ENCODE measurements around the gene ST6GALNAC3.

The ST6GALNAC3 gene

DNA sequence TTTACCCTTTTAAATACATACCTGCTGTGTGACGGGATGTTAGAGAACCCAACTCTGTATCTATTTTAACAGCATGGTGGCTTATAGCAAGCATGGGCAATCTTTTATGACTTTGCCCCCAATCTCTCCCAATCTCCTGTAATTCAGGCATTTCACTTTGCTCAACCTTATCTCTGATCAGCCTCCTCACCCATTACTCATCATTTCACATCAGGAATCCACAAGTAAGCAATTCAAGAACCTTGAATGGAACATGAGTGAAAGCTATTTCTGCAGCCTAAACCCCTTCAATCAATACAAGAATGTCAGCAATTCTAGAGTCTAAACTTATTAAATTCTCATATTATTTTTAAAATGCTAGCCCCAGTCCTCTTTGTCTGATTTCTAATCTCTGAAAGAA, 199.8 kb downstream of the ST6GALNAC3 start:
- no peak overlapping the region for H2BK5ac ChIP-seq (ENCODE audit: low read length)
- H3K4me3 ChIP-seq (ENCODE audit: low read length), result no peak overlapping the region
- H3K27me3 ChIP-seq (ENCODE audit: insufficient read depth, low read length, poor library complexity), result no peaks in the 10 kb centered on the region
- H4K8ac ChIP-seq (ENCODE audit: low read depth, low read length), result no peak overlapping the region
- WGBS (ENCODE audit: extremely low coverage, insufficient coverage, low lambda C conversion rate), result no CpG with 5 or more reads among the region's 1 CpG
- peak; percentile 78 for DNase-seq
- no peaks in the 10 kb centered on the region for H3K36me3 ChIP-seq (ENCODE audit: control insufficient read depth, insufficient read depth, low read length)
- no peak overlapping the region for H3K4me2 ChIP-seq (ENCODE audit: low read length)
- H3K79me1 ChIP-seq (ENCODE audit: low read length), result no peaks in the 10 kb centered on the region
- no peak overlapping the region for H3K23ac ChIP-seq (ENCODE audit: low read length)
- no peak overlapping the region for H2BK15ac ChIP-seq (replicated peaks; ENCODE audit: low read depth)
- H2BK120ac ChIP-seq (ENCODE audit: low read depth, low read length), result no peak overlapping the region
- no peak overlapping the region for H3K56ac ChIP-seq (ENCODE audit: low read length)
- no peak overlapping the region for H3K27ac ChIP-seq (ENCODE audit: low read depth, low read length)
- H3K79me2 ChIP-seq (ENCODE audit: control insufficient read depth, insufficient read depth, low read length), result no peaks in the 10 kb centered on the region
- H3K4ac ChIP-seq (ENCODE audit: low read depth, low read length), result no peak overlapping the region
- no peak overlapping the region for H2AK5ac ChIP-seq (ENCODE audit: low read length)
- H3K9ac ChIP-seq (ENCODE audit: low read length), result no peak overlapping the region
- no peak overlapping the region for H3K18ac ChIP-seq (ENCODE audit: low read length)
- H4K5ac ChIP-seq (ENCODE audit: low read length), result no peak overlapping the region
- peaks cover 4% of the 10 kb centered on the region for H3K4me1 ChIP-seq (ENCODE audit: control insufficient read depth, low read depth, low read length)

DNA sequence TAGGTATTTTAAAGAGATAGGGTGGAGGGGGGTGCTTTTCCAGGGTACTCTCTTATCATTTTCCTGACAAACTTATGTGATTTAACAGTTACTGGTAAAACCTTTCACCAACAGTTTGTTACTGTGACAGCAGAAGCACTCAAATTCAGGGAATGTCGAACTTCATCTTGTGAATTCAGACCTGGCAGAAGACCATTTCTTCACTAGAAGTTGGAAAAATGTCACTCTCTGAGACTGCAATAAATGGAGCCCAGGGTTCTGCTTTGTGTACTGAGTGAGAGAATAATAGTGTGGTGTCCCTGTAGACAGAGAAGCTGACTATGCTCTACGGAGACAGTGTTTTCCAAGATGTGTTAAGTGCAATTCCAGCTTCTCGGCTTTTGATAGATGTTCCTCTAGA, 200.2 kb downstream of the ST6GALNAC3 start:
- Histone ChIP-seq H2AK5ac (ENCODE audit: low read length) (no peak overlapping the region), H3K27ac (ENCODE audit: low read depth, low read length) (no peak overlapping the region), H2BK5ac (ENCODE audit: low read length) (no peak overlapping the region), H3K79me1 (ENCODE audit: low read length) (no peaks in the 10 kb centered on the region), H3K4me1 (ENCODE audit: control insufficient read depth, low read depth, low read length) (peaks cover 4% of the 10 kb centered on the region), H4K5ac (ENCODE audit: low read length) (no peak overlapping the region), H3K36me3 (ENCODE audit: control insufficient read depth, insufficient read depth, low read length) (no peaks in the 10 kb centered on the region), H3K56ac (ENCODE audit: low read length) (no peak overlapping the region), H2BK120ac (ENCODE audit: low read depth, low read length) (no peak overlapping the region), H3K4me3 (ENCODE audit: low read length) (no peak overlapping the region), H3K27me3 (ENCODE audit: insufficient read depth, low read length, poor library complexity) (no peaks in the 10 kb centered on the region), H4K8ac (ENCODE audit: low read depth, low read length) (no peak overlapping the region), H2BK15ac (replicated peaks; ENCODE audit: low read depth) (no peak overlapping the region), H3K23ac (ENCODE audit: low read length) (no peak overlapping the region), H3K79me2 (ENCODE audit: control insufficient read depth, insufficient read depth, low read length) (no peaks in the 10 kb centered on the region), H3K9ac (ENCODE audit: low read length) (no peak overlapping the region), H3K18ac (ENCODE audit: low read length) (no peak overlapping the region), H3K4me2 (ENCODE audit: low read length) (no peak overlapping the region), H3K4ac (ENCODE audit: low read depth, low read length) (no peak overlapping the region)
- DNase-seq, result peak; percentile 44
- no CpG with 5 or more reads among the region's 3 CpGs for WGBS (ENCODE audit: extremely low coverage, insufficient coverage, low lambda C conversion rate)

DNA sequence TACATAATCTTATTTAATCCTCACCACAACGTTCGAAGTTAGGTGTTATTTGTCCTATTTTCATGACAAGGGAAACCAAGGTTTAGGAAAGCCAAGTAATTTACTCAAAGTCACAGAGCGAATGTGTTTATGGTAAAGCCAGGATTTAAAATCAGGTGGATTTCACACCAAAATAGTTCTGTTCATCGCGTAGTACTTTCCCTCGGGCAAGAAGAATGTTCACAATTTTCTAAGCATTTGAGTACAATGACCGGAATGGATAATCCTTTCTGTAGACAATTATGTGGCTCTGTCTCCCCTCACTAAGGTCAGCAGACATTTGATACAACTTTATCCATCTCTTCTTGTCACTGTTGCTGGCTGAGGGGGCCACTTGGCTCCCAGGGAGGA, 204.2 kb downstream of the ST6GALNAC3 start:
- Histone ChIP-seq H3K4me3 (ENCODE audit: low read length) (no peak overlapping the region), H3K9ac (ENCODE audit: low read length) (no peak overlapping the region), H3K56ac (ENCODE audit: low read length) (no peak overlapping the region), H3K27me3 (ENCODE audit: insufficient read depth, low read length, poor library complexity) (no peaks in the 10 kb centered on the region), H2AK5ac (ENCODE audit: low read length) (no peak overlapping the region), H2BK5ac (ENCODE audit: low read length) (no peak overlapping the region), H3K27ac (ENCODE audit: low read depth, low read length) (no peak overlapping the region), H3K79me2 (ENCODE audit: control insufficient read depth, insufficient read depth, low read length) (no peaks in the 10 kb centered on the region), H4K8ac (ENCODE audit: low read depth, low read length) (no peak overlapping the region), H4K5ac (ENCODE audit: low read length) (no peak overlapping the region), H3K4ac (ENCODE audit: low read depth, low read length) (no peak overlapping the region), H2BK15ac (replicated peaks; ENCODE audit: low read depth) (no peak overlapping the region), H3K79me1 (ENCODE audit: low read length) (no peaks in the 10 kb centered on the region), H3K4me2 (ENCODE audit: low read length) (no peak overlapping the region), H2BK120ac (ENCODE audit: low read depth, low read length) (no peak overlapping the region), H3K4me1 (ENCODE audit: control insufficient read depth, low read depth, low read length) (peaks cover 4% of the 10 kb centered on the region), H3K36me3 (ENCODE audit: control insufficient read depth, insufficient read depth, low read length) (no peaks in the 10 kb centered on the region), H3K18ac (ENCODE audit: low read length) (no peak overlapping the region), H3K23ac (ENCODE audit: low read length) (no peak overlapping the region)
- WGBS (ENCODE audit: extremely low coverage, insufficient coverage, low lambda C conversion rate), result no CpG with 5 or more reads among the region's 7 CpGs
- no peak for DNase-seq

DNA sequence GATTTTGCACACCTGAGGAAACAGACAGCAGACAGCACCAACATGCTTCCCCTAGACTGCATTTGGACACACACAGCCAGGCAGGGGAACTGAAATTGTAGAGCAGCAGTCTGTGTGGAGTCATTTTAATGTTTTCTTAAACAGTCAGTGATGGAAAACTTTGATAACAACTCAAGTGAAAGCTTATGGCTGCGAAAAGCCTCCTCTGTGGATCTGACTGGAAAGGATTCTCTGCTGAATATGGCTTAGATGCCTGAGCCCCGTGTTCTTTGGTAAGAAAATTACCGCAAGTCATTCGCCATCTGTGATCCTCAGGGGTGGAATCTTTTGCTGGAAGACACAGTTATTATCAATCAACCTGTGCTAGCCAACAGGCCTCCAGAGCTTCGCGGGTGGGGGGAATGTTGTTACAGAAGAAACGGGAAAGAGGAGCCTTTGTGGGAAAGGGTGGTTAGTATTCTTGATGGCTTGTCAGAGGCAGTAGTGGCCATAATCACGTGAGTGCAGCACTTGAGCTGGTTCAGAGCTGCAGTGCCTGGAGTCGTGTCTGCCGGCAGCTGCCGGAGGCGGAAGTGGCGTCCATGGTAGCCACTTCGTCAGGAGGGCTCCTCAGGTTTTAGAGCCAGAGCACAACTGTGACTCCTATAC, 204.7 kb downstream of the ST6GALNAC3 start:
- DNase-seq, result no peak

DNA sequence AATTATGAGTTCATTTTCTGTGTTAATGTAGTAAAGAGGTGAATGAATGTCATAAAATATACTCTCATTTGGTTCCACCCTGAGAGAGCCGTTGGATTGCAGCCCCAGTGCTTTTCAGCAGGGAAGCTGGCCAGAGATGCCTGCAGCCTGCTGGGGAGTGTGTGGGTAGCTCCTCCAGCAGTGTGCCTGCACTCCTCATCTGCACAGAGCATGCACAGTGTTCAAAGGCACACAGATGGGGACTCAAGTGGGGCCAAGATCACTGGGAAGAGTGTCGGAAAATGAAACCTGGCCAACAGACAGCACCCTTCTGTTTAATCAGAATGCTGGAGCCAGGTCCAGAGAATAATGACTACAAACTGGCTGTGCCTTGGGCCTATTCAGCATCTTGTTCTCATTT, 206.8 kb downstream of the ST6GALNAC3 start:
- no peak overlapping the region for H4K8ac ChIP-seq (ENCODE audit: low read depth, low read length)
- H3K79me1 ChIP-seq (ENCODE audit: low read length), result no peaks in the 10 kb centered on the region
- no peak overlapping the region for H3K23ac ChIP-seq (ENCODE audit: low read length)
- no peak overlapping the region for H3K18ac ChIP-seq (ENCODE audit: low read length)
- H3K4me3 ChIP-seq (ENCODE audit: low read length), result no peak overlapping the region
- H3K36me3 ChIP-seq (ENCODE audit: control insufficient read depth, insufficient read depth, low read length), result no peaks in the 10 kb centered on the region
- H3K79me2 ChIP-seq (ENCODE audit: control insufficient read depth, insufficient read depth, low read length), result no peaks in the 10 kb centered on the region
- no peak overlapping the region for H3K56ac ChIP-seq (ENCODE audit: low read length)
- H2BK120ac ChIP-seq (ENCODE audit: low read depth, low read length), result no peak overlapping the region
- H2AK5ac ChIP-seq (ENCODE audit: low read length), result no peak overlapping the region
- no peak overlapping the region for H3K9ac ChIP-seq (ENCODE audit: low read length)
- no peak for DNase-seq
- no CpG with 5 or more reads among the region's 2 CpGs for WGBS (ENCODE audit: extremely low coverage, insufficient coverage, low lambda C conversion rate)
- H3K4ac ChIP-seq (ENCODE audit: low read depth, low read length), result no peak overlapping the region
- no peaks in the 10 kb centered on the region for H3K4me1 ChIP-seq (ENCODE audit: control insufficient read depth, low read depth, low read length)
- H3K27me3 ChIP-seq (ENCODE audit: insufficient read depth, low read length, poor library complexity), result no peaks in the 10 kb centered on the region
- H3K4me2 ChIP-seq (ENCODE audit: low read length), result no peak overlapping the region
- H3K27ac ChIP-seq (ENCODE audit: low read depth, low read length), result no peak overlapping the region
- H2BK5ac ChIP-seq (ENCODE audit: low read length), result no peak overlapping the region
- H4K5ac ChIP-seq (ENCODE audit: low read length), result no peak overlapping the region
- no peak overlapping the region for H2BK15ac ChIP-seq (replicated peaks; ENCODE audit: low read depth)

More for the DNA sequence above, 204.7 kb downstream of the ST6GALNAC3 start:
- Histone ChIP-seq H3K56ac (ENCODE audit: low read length) (no peak overlapping the region), H3K36me3 (ENCODE audit: control insufficient read depth, insufficient read depth, low read length) (no peaks in the 10 kb centered on the region), H4K5ac (ENCODE audit: low read length) (no peak overlapping the region), H3K4ac (ENCODE audit: low read depth, low read length) (no peak overlapping the region), H2BK15ac (replicated peaks; ENCODE audit: low read depth) (no peak overlapping the region), H3K23ac (ENCODE audit: low read length) (no peak overlapping the region), H3K4me3 (ENCODE audit: low read length) (no peak overlapping the region), H2BK120ac (ENCODE audit: low read depth, low read length) (no peak overlapping the region), H3K27me3 (ENCODE audit: insufficient read depth, low read length, poor library complexity) (no peaks in the 10 kb centered on the region), H2AK5ac (ENCODE audit: low read length) (no peak overlapping the region), H3K4me2 (ENCODE audit: low read length) (no peak overlapping the region), H3K79me2 (ENCODE audit: control insufficient read depth, insufficient read depth, low read length) (no peaks in the 10 kb centered on the region), H3K18ac (ENCODE audit: low read length) (no peak overlapping the region), H2BK5ac (ENCODE audit: low read length) (no peak overlapping the region), H4K8ac (ENCODE audit: low read depth, low read length) (no peak overlapping the region), H3K27ac (ENCODE audit: low read depth, low read length) (no peak overlapping the region), H3K79me1 (ENCODE audit: low read length) (no peaks in the 10 kb centered on the region), H3K4me1 (ENCODE audit: control insufficient read depth, low read depth, low read length) (peaks cover 3% of the 10 kb centered on the region), H3K9ac (ENCODE audit: low read length) (no peak overlapping the region)
- no CpG with 5 or more reads among the region's 14 CpGs for WGBS (ENCODE audit: extremely low coverage, insufficient coverage, low lambda C conversion rate)

DNA sequence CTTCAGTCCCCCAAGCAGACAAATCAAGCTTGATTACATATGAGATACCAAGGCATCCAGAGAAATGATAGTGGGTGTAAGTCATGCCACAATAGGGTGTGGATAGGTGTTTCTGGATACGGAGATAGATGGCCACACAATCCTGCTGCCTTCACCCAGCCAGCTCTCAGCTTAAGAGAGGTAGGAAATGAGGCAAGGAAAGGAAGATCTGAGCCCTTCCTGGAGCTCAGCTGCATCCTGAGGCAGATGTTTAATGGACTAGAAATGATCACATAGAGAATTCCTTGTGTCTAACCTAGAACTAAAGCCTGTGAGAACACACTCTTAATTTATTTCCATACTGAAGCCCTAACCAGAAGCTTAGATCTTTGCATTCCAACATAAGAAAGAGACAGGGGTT, 210.3 kb downstream of the ST6GALNAC3 start:
- DNase-seq, result peak; percentile 27
- H3K4me1 ChIP-seq (ENCODE audit: control insufficient read depth, low read depth, low read length), result no peaks in the 10 kb centered on the region
- no peak overlapping the region for H2BK5ac ChIP-seq (ENCODE audit: low read length)
- no peaks in the 10 kb centered on the region for H3K27me3 ChIP-seq (ENCODE audit: insufficient read depth, low read length, poor library complexity)
- H3K23ac ChIP-seq (ENCODE audit: low read length), result no peak overlapping the region
- no peak overlapping the region for H2BK120ac ChIP-seq (ENCODE audit: low read depth, low read length)
- H3K56ac ChIP-seq (ENCODE audit: low read length), result no peak overlapping the region
- no peak overlapping the region for H3K27ac ChIP-seq (ENCODE audit: low read depth, low read length)
- no peaks in the 10 kb centered on the region for H3K36me3 ChIP-seq (ENCODE audit: control insufficient read depth, insufficient read depth, low read length)
- H3K4ac ChIP-seq (ENCODE audit: low read depth, low read length), result no peak overlapping the region
- H3K18ac ChIP-seq (ENCODE audit: low read length), result no peak overlapping the region
- H4K8ac ChIP-seq (ENCODE audit: low read depth, low read length), result no peak overlapping the region
- H3K79me1 ChIP-seq (ENCODE audit: low read length), result no peaks in the 10 kb centered on the region
- no peak overlapping the region for H3K9ac ChIP-seq (ENCODE audit: low read length)
- no peaks in the 10 kb centered on the region for H3K79me2 ChIP-seq (ENCODE audit: control insufficient read depth, insufficient read depth, low read length)
- no peak overlapping the region for H4K5ac ChIP-seq (ENCODE audit: low read length)
- H2AK5ac ChIP-seq (ENCODE audit: low read length), result no peak overlapping the region
- no peak overlapping the region for H2BK15ac ChIP-seq (replicated peaks; ENCODE audit: low read depth)
- no peak overlapping the region for H3K4me2 ChIP-seq (ENCODE audit: low read length)
- H3K4me3 ChIP-seq (ENCODE audit: low read length), result no peak overlapping the region
- no CpG with 5 or more reads among the region's 1 CpG for WGBS (ENCODE audit: extremely low coverage, insufficient coverage, low lambda C conversion rate)

All from mesendoderm (in vitro differentiated cells).